ENCODE data around the gene VPS54. TPM values are rescaled to one million over a fixed set of nuclear protein-coding genes. Genes with fewer than 3 reads are reported as not detected.
A peak's percentile ranks its signal among the peaks of the same experiment; 100 is the strongest.

Gene VPS54
- total RNA-seq, 1 donor from 2014 or later = 17.5 TPM

DNA sequence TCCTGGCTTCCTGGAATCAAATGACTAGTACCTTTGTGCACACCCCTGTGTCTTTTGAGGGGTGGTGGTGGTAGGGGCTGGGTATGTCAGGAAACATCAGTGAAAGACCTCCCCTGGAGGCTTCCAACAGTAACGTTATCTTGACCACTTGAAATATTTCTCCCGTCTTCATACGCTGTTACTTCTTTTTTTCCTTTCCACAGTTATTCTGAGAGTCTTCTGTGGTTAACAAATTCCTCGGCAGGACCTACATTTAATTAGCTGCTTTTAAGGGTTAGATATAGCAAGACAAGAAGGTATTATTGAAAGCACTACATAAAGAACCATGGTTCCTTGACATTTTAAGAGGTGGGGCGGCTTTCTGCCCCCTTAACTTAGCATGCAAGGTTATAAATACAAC lies 142.9 kb downstream of the VPS54 start:
- Histone ChIP-seq H3K9me3 (ENCODE audit: insufficient read depth, low read depth, low read length) (peaks cover 3% of the 10 kb centered on the region), H3K9ac (ENCODE audit: low read length) (no peak overlapping the region), H3K36me3 (ENCODE audit: insufficient read depth, low read length) (peaks cover 16% of the 10 kb centered on the region), H3K4me2 (ENCODE audit: low read length) (no peak overlapping the region), H2AFZ (ENCODE audit: low read depth, low read length) (no peak overlapping the region), H4K20me1 (ENCODE audit: insufficient read depth, low read length) (peaks cover 35% of the 10 kb centered on the region), H3K4me3 (ENCODE audit: insufficient read depth, low read depth, low read length) (no peak overlapping the region), H3K79me2 (ENCODE audit: insufficient read depth, low read length) (peaks cover 32% of the 10 kb centered on the region), H3K4me1 (ENCODE audit: insufficient read depth, low read length) (no peaks in the 10 kb centered on the region), H3K27me3 (ENCODE audit: insufficient read depth, low read length) (no peaks in the 10 kb centered on the region), H3K27ac (ENCODE audit: low read depth, low read length) (no peak overlapping the region)
- TF ChIP-seq EZH2 (IDR thresholded peaks at IDR 0.05; ENCODE audit: insufficient read depth, low read length) = no peak
- no peak for TF ChIP-seq CTCF (IDR thresholded peaks at IDR 0.05; ENCODE audit: insufficient read depth, low read depth, low read length)
- Mint-ChIP-seq H3K9me3 (ENCODE audit: unreplicated experiment) (no peaks in the 10 kb centered on the region), H3K4me1 (ENCODE audit: low read depth, unreplicated experiment) (peaks cover 29% of the 10 kb centered on the region), H3K27ac (ENCODE audit: unreplicated experiment) (peak overlapping the region; percentile 37), H3K4me3 (ENCODE audit: unreplicated experiment) (no peak overlapping the region), H3K27me3 (ENCODE audit: low read depth, unreplicated experiment) (no peaks in the 10 kb centered on the region), H3K36me3 (ENCODE audit: low read depth, unreplicated experiment) (peaks cover 37% of the 10 kb centered on the region)
- DNase-seq (ENCODE audit: low read depth) (peak; percentile 51), FAIRE-seq (no peak)

DNA sequence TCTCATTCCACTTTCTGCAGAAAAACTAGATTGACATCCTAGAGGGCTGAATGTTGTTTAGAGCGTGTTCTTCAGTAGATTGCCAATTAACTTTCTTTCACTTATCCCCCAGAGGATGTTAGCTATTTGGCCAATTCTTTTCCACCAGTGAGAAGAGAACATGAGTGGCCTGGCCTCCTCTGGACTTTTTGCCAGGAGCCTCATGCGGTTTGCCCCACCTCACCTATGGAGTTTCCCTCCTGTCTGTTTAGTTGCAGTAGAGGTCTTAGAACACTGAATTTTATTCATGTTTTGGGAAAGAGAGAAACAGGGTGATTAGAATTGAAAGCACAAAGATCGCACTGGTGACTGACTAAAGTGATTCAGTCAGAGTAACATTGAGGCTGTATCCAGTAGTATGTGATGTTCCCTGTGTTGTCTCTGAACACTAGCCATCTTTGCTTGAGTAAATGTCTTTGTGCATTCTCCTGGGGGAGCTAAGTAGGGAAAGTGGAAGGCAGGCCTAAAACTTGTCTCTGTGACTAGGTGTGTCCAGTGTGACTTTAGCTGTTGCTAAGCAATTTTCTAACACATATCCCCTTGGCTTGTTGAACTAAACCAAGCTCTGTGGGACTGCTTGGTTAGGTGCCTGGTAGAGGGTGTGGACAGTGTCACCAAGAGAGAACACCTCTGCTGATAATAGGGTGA lies 143.5 kb downstream of the VPS54 start:
- H3K36me3 Mint-ChIP-seq (ENCODE audit: low read depth, unreplicated experiment) = peaks cover 37% of the 10 kb centered on the region
- peaks cover 29% of the 10 kb centered on the region for H4K20me1 ChIP-seq (ENCODE audit: insufficient read depth, low read length)
- no peak for FAIRE-seq

More for the DNA sequence above, 143.5 kb downstream of the VPS54 start:
- H3K4me1 Mint-ChIP-seq (ENCODE audit: low read depth, unreplicated experiment) = peaks cover 33% of the 10 kb centered on the region
- peaks cover 32% of the 10 kb centered on the region for H3K79me2 ChIP-seq (ENCODE audit: insufficient read depth, low read length)
- H3K27ac Mint-ChIP-seq (ENCODE audit: unreplicated experiment) = peak overlapping the region; percentile 37
- no peaks in the 10 kb centered on the region for H3K27me3 ChIP-seq (ENCODE audit: insufficient read depth, low read length)
- no peak overlapping the region for H2AFZ ChIP-seq (ENCODE audit: low read depth, low read length)
- H3K27ac ChIP-seq (ENCODE audit: low read depth, low read length) = no peak overlapping the region
- no peak overlapping the region for H3K4me3 ChIP-seq (ENCODE audit: insufficient read depth, low read depth, low read length)
- H3K4me2 ChIP-seq (ENCODE audit: low read length) = no peak overlapping the region
- no peaks in the 10 kb centered on the region for H3K27me3 Mint-ChIP-seq (ENCODE audit: low read depth, unreplicated experiment)
- H3K9me3 Mint-ChIP-seq (ENCODE audit: unreplicated experiment) = no peaks in the 10 kb centered on the region
- DNase-seq (ENCODE audit: low read depth) = peak; percentile 33
- H3K9ac ChIP-seq (ENCODE audit: low read length) = no peak overlapping the region
- TF ChIP-seq CTCF (IDR thresholded peaks at IDR 0.05; ENCODE audit: insufficient read depth, low read depth, low read length) = no peak
- no peak for TF ChIP-seq EZH2 (IDR thresholded peaks at IDR 0.05; ENCODE audit: insufficient read depth, low read length)
- no peak overlapping the region for H3K4me3 Mint-ChIP-seq (ENCODE audit: unreplicated experiment)
- H3K4me1 ChIP-seq (ENCODE audit: insufficient read depth, low read length) = peaks cover 1% of the 10 kb centered on the region
- H3K36me3 ChIP-seq (ENCODE audit: insufficient read depth, low read length) = peaks cover 16% of the 10 kb centered on the region
- H3K9me3 ChIP-seq (ENCODE audit: insufficient read depth, low read depth, low read length) = peaks cover 3% of the 10 kb centered on the region

All from astrocyte (in vitro differentiated cells and primary cell).